ENCODE measurements around the gene ZWINT. TPM values are rescaled to one million over a fixed set of nuclear protein-coding genes. Genes with fewer than 3 reads are reported as not detected.

ZWINT gene
- total and polyA plus RNA-seq, 2 of the 4 experiments (the other 2 are of a cell fraction) = 47.3 to 52.0 TPM

DNA sequence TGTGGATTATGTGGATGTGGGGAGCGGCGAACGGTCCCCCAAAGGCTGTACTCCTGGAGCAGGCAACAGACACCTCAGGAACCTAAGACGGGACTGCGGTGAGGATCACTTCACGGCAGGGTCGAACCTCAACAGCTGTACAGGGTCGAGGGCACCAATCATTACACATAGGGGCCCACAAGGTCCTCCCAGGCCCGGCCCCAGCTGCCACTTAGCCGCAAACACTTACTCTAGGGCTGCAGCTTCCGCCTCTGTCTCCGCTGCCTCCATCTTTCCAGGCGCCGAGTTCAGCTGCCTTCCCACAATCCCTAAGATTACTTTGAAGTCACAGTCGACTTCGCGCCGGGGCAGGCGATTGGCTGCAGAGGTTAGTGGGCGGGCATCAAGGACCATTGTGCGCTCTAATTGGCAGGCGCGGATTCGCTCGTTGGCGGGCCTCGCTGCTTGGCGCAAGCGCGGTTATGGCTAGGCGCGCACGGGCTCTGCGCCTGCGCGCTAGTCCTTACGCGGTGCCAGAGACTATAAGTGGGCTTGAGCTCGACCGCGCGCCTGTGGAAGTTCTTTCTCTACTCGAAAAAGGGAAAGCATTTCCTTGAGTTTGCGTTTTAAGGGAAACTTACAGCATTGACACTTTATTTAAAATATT is at the start of gene ZWINT (continued):
- no peak for TF ChIP-seq NFE2L2 (IDR thresholded peaks at IDR 0.05; ENCODE audit: low read depth, low read length)
- TF ChIP-seq CHD1 (IDR thresholded peaks at IDR 0.05; ENCODE audit: low read depth, low read length) = no peak
- TF ChIP-seq POLR2A (IDR thresholded peaks at IDR 0.05; ENCODE audit: low read depth, low read length) = peak; percentile 56; the same call in 1 of the 2 replicates
- TF ChIP-seq MAZ (IDR thresholded peaks at IDR 0.05; ENCODE audit: borderline replicate concordance, low read depth, low read length) = no peak

DNA sequence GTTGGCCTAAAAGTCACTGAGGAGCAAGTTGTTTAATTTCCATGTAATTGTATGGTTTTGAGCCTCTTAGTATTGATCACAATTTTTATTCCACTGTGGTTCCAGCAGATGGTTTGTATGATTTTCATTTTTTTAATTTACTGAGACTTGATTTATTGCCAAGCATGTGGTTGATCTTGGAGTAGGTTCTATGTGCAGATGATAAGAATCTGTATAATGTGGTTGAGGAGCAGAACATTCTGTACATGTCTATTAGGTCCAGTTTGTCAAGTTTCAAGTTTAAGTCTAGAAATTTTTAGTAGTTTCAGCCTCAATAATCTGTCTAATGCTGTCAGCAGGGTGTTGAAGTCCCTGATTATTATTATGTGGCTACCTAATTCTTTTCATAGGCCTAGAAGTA is 22.7 kb upstream of the ZWINT start:
- no peak overlapping the region for H3K27ac ChIP-seq (ENCODE audit: insufficient read depth, low read length)
- no peak overlapping the region for H4K8ac ChIP-seq (ENCODE audit: low read depth in 2 of 2, low read length in 2 of 2)
- H3K14ac ChIP-seq (replicated peaks; ENCODE audit: low read depth, low read length) = no peak overlapping the region
- no peak overlapping the region for H2BK20ac ChIP-seq (ENCODE audit: low read depth, low read length)
- no peaks in the 10 kb centered on the region for H3K36me3 ChIP-seq (ENCODE audit: control insufficient read depth, insufficient read depth, low read length)
- H2BK15ac ChIP-seq (ENCODE audit: low read depth, low read length) = no peak overlapping the region
- H2BK5ac ChIP-seq (ENCODE audit: low read depth, low read length, poor library complexity, severe bottlenecking) = no peak overlapping the region
- H2BK120ac ChIP-seq (ENCODE audit: low read depth, low read length) = no peak overlapping the region
- no peak for ATAC-seq (ENCODE audit: low read depth)
- CTCF ChIA-PET = interaction anchor here (0.6 kb wide), 1 partner anchor 85 kb away, joined by 3 read pairs; no protein-coding TSS in a partner anchor
- no peak overlapping the region for H2AFZ ChIP-seq (replicated peaks; ENCODE audit: low read length, poor library complexity)
- H3K23ac ChIP-seq (ENCODE audit: low read depth, low read length) = no peak overlapping the region
- no peaks in the 10 kb centered on the region for H4K20me1 ChIP-seq (ENCODE audit: insufficient read depth, low read length)
- no peak for DNase-seq
- no peak overlapping the region for H4K91ac ChIP-seq (ENCODE audit: insufficient read depth, low read depth, low read length)
- H3K9ac ChIP-seq (ENCODE audit: low read depth, low read length) = no peak overlapping the region
- no peaks in the 10 kb centered on the region for H3K9me1 ChIP-seq (ENCODE audit: insufficient read depth, low read length)
- no peaks in the 10 kb centered on the region for H3K4me1 ChIP-seq (ENCODE audit: control insufficient read depth, insufficient read depth, low read length)
- TF ChIP-seq, protein P1, sequence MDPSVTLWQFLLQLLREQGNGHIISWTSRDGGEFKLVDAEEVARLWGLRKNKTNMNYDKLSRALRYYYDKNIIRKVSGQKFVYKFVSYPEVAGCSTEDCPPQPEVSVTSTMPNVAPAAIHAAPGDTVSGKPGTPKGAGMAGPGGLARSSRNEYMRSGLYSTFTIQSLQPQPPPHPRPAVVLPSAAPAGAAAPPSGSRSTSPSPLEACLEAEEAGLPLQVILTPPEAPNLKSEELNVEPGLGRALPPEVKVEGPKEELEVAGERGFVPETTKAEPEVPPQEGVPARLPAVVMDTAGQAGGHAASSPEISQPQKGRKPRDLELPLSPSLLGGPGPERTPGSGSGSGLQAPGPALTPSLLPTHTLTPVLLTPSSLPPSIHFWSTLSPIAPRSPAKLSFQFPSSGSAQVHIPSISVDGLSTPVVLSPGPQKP (IDR thresholded peaks at IDR 0.05; ENCODE audit: borderline replicate concordance, low read depth, low read length) = no peak
- POLR2A ChIA-PET (ENCODE audit: unreplicated experiment) = no interaction called here
- no peak overlapping the region for H2AK5ac ChIP-seq (ENCODE audit: low read depth, low read length)
- no peak overlapping the region for H2AK9ac ChIP-seq (replicated peaks; ENCODE audit: low read depth, low read length, poor library complexity)
- H3K27me3 ChIP-seq (ENCODE audit: control insufficient read depth, insufficient read depth, low read length) = no peaks in the 10 kb centered on the region
- no peak overlapping the region for H3K4me2 ChIP-seq (ENCODE audit: low read depth, low read length)
- dilution Hi-C loops (cut with HindIII; ENCODE audit: low sequenced_read_pairs, unreplicated experiment) (no loop called here), in situ Hi-C loops (cut with MboI; ENCODE audit: low sequenced_read_pairs) (no loop called here), intact Hi-C loops (cut with micrococcal nuclease) (no loop called here)
- H3K4ac ChIP-seq (ENCODE audit: low read depth, low read length) = no peak overlapping the region
- no peak overlapping the region for H3K18ac ChIP-seq (ENCODE audit: low read depth, low read length)
- H3K79me1 ChIP-seq (ENCODE audit: low read depth in 1 of 2, low read length in 2 of 2) = no peaks in the 10 kb centered on the region
- no peaks in the 10 kb centered on the region for H3K9me3 ChIP-seq (ENCODE audit: control insufficient read depth, insufficient read depth, low read length)
- no TSS peak for BruUV-seq (replicated peaks)
- no peak overlapping the region for H3K56ac ChIP-seq (ENCODE audit: extremely low read depth, insufficient read depth, low read length)
- no peak overlapping the region for H3K4me3 ChIP-seq (ENCODE audit: insufficient read depth, low read depth, low read length)
- H4K5ac ChIP-seq (ENCODE audit: low read depth, low read length) = no peak overlapping the region

Measured in IMR-90 (cell line).